ENCODE data around the gene TBCE.

TBCE gene

GRCh38 chr1:235402457-235403200 is 35.4 kb downstream of the TBCE start:
- FAIRE-seq (peak; percentile 35), DNase-seq (ENCODE audit: insufficient read length, low spot score) (no peak)
- no peak for TF ChIP-seq CTCF (IDR thresholded peaks at IDR 0.05; ENCODE audit: insufficient read depth, missing control alignments)

GRCh38 chr1:235403593-235403992 is 36.4 kb downstream of the TBCE start:
- DNase-seq (ENCODE audit: insufficient read length, low spot score) (no peak), FAIRE-seq (no peak)
- TF ChIP-seq CTCF (IDR thresholded peaks at IDR 0.05; ENCODE audit: insufficient read depth, missing control alignments), result no peak

- no peak for TF ChIP-seq CTCF (IDR thresholded peaks at IDR 0.05; ENCODE audit: insufficient read depth, missing control alignments)
- no peak for DNase-seq (ENCODE audit: insufficient read length, low spot score)
- no peak for FAIRE-seq
Observed at GRCh38 chr1:235404190-235404589, 37.0 kb downstream of the TBCE start.

- FAIRE-seq, result peak; percentile 53
- TF ChIP-seq CTCF (IDR thresholded peaks at IDR 0.05; ENCODE audit: insufficient read depth, missing control alignments), result no peak
- DNase-seq (ENCODE audit: insufficient read length, low spot score), result no peak
Observed at GRCh38 chr1:235407419-235407818, 40.2 kb downstream of the TBCE start.

- DNase-seq (ENCODE audit: insufficient read length, low spot score) (no peak), FAIRE-seq (peak; percentile 71)
- TF ChIP-seq CTCF (IDR thresholded peaks at IDR 0.05; ENCODE audit: insufficient read depth, missing control alignments), result no peak
Observed at GRCh38 chr1:235408503-235408960, 41.3 kb downstream of the TBCE start.

GRCh38 chr1:235409042-235409820 is 42.0 kb downstream of the TBCE start:
- no peak for DNase-seq (ENCODE audit: insufficient read length, low spot score)
- TF ChIP-seq CTCF (IDR thresholded peaks at IDR 0.05; ENCODE audit: insufficient read depth, missing control alignments), result no peak
- peak; percentile 76 for FAIRE-seq

GRCh38 chr1:235410467-235410866 is 43.2 kb downstream of the TBCE start:
- FAIRE-seq (no peak), DNase-seq (ENCODE audit: insufficient read length, low spot score) (no peak)
- no peak for TF ChIP-seq CTCF (IDR thresholded peaks at IDR 0.05; ENCODE audit: insufficient read depth, missing control alignments)
